HG02759 (cell line): Measurements from ENCODE around the gene CPNE4.
A peak's percentile ranks its signal among the peaks of the same experiment; 100 is the strongest.

Experiments
- ATAC-seq: cut with Tn5 transposase; IDR thresholded peaks from one replicate; pipeline ENCODE4 v1.9.1; 2021; ENCODE audit warnings: mild to moderate bottlenecking, moderate library complexity; ENCODE audit not compliant: unreplicated experiment

CPNE4 gene

DNA sequence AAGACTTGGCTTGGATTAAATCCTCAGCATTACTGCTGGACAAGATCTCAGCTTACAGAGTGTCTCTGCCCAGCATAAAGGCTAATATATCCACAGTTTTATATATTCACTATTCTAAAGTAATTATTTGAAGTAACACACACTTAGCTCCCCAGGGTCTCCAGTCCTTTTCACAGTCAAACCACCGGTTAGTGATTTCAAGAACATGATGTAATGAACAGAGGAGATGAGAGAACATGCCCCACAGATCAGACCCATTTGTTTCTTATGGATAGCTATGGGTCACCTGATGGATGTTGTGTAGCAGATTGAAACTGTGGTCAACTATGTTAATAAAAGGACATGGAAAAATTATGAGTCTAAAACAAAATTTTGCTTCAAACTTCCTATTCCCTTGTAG, 487.2 kb downstream of the CPNE4 start:
- ATAC-seq = no peak

DNA sequence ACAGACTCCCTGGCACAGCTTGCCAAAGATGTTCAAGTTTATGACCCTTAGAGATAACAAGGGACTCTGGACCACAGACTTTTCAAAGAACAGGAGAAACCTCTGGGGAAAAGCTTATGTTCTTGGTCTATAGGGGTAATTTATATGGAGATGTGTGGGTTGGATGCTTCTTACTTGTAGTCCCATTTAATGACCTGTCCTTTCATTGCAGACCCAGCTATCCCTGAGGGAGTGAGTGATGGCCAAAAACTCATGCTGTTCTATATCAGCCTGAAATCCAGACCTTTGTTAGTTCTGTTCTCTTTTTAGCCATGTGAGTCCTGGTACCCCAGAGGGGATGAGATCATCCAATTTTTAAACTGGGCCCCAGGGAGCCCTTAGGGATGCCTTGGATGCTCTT, 488.4 kb downstream of the CPNE4 start:
- no peak for ATAC-seq

- no peak for ATAC-seq
Observed at GRCh38 chr3:131544557-131544956, 490.3 kb downstream of the CPNE4 start.

DNA sequence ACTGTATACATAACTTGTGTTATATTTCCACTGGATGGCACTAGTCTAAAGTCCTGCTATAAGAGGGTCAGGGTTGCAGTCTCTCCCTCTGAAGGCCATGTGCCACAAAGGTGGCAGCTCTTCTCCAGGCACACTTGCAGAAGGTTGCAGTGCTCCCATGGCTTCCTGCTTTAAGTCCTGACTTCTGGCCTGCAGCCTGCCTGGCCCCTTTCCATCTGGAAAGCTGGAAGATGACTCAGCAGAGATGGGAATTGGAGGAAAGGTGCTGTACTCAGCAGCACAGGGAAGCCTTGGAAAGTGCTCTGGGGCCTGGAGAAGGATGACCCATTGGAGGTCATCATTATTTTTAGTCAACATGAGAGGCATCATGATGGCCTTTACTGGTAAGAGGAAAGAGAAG, 491.1 kb downstream of the CPNE4 start:
- ATAC-seq = no peak

DNA sequence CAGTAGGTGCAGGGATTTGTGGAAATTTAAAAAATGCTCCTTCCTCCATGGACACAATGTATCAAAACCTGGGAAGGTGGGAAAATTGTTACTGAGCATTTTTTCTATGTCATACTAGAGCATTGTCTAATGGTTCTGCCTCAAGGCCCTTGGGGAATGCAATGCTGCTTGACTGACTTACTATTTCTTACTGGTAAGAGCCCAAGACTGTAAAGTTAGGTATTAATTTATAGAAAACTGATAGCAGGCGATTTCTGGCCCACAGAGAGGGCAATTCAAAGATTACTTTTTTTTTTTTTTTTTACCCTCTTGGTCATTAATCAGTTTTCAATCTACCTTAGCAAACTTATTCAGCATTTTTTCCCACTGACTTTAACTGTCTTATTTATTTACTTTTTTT, 493.5 kb downstream of the CPNE4 start:
- ATAC-seq = no peak

DNA sequence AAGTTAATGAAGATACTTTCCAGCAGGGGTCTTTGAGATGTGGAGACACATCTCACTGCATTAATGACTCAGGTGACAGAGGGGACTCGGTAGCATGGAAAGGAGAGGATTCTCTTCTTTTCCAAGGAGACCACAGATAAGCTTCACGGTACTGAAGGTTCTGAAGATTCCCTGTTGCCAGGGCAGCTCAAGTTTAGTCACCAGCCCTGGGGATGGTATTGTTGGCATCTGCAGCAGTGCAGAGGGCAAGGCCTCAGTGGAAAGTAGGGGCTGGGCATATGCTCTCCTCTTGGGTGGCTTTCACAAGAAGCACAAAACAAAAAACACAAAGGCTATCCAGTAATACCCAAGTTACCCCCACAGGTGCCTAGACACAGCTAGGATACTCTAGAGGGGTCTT, 494.0 kb downstream of the CPNE4 start:
- no peak for ATAC-seq

GRCh38 chr3:131540143-131540542, 494.7 kb downstream of the CPNE4 start:
- no peak for ATAC-seq

DNA sequence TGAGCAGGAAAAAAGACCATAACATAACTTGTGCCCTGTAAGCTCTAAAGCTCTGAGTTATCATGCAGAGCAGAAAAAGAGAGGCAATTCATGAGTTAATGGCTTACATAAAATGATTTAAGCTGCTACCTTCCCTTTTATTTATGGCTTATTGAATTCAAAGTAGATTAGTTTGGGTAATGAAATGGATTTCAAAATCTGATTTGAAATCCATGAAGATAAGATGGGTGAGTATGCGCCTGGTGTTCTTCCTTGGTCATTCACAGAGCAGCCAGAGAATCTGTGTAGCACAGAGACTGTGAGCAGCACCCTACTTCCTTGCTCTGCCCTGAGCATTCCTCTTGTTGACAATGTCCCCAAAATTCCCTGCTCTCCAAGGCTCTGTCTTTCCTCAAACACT, 495.8 kb downstream of the CPNE4 start:
- no peak for ATAC-seq

DNA sequence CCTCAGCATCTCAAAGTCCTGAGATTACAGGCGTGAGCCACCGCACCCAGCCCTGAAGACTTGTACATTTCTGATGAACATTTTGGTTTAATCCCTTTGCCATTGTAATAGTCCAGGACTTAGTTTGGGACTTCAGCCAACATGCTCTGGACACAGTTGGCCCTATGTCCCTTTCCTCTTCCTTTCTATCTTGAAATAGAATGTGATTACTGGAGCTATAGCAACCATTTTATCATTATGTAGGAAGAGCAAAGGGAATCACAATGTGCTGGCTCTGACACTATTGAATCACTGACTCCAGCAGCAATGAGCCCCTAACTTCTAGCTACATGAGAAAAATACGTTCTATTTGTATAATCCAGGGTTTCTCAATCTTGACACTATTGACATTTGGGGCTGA, 497.3 kb downstream of the CPNE4 start:
- no peak for ATAC-seq

DNA sequence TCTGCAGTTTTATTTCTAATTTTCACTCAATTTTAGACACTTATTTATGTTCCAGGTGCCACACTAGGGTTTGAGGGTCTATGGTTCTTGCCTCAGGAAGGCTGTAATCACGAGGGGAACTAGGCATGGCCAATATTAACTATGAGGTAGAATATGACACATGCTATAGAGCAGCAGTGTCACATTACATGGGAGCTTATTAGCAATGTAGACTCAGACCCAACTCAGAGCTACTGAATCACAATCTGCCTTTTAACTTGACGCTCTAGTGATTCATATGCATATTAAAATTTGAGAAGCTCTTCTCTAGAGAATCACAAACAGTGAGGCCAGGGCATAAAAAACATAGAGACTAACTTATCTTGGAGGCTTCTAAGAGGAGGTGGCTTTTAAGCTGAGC, 499.2 kb downstream of the CPNE4 start:
- ATAC-seq = no peak

DNA sequence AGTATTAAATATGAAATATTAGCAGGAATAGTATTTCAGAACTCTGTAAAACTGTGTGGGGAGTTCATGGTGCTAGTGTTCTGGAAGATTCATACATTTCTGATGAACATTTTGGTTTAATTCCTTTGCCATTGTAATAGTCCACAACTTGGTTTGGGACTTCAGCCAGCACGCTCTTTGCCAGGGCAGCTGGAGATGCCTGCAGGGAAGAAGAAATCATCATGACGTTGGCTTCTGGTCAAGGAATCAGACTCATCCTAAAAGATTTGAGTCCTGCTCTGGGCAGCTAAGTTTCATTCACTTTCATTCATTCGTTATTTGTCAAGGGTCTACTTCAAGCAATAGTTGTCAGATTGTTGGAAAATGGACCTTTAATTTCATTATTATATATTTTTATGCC, 499.7 kb downstream of the CPNE4 start:
- ATAC-seq = no peak

DNA sequence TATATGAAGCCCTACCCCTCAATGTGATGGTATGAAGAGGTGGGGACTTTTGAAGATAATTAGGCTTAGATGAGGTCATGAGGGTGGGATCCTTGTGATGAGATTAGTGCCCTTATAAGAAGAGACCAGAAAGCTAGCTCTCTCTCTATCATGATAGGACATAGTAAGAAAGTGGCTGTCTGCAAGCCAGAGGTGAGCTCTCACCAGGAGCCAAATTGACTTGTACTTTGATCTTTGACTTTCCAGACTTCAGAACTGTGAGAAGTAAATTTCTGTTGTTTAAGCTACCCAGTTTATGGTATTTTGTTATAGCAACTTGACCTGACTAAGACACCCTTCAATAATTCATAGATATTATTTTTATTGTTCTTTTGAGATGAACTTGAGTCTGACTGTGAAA, 502.2 kb downstream of the CPNE4 start:
- ATAC-seq = no peak

- ATAC-seq = no peak
Observed at GRCh38 chr3:131530843-131531242, 504.0 kb downstream of the CPNE4 start.

GRCh38 chr3:131530388-131530787, 504.4 kb downstream of the CPNE4 start:
- no peak for ATAC-seq

DNA sequence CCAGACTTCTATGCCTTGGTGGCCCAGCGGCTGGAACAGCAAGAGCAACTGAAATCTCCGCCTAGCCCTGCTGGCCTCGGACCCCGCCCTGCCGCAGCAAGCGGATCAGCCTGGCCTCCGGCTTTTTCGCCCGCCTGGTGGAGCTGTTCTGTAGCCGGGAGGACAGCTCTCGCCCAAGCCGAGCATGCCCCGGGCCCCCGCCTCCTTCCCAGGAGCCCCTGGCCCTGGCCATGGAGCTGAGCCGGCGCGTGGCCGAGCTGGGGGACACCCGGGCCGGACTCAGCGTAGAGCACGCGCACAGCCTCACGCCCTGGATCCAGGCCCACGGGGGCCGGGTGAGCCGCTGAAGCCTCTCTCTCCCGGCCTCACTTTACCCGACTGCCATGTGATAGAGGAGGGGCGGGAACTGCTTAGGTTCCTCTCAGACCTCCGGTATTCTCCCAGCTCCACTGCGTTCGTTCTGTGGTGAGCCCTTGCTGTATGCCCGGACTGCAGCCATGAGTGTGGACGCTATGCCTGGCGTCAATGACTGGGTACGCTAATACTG, 507.9 kb downstream of the CPNE4 start:
- ATAC-seq = no peak

DNA sequence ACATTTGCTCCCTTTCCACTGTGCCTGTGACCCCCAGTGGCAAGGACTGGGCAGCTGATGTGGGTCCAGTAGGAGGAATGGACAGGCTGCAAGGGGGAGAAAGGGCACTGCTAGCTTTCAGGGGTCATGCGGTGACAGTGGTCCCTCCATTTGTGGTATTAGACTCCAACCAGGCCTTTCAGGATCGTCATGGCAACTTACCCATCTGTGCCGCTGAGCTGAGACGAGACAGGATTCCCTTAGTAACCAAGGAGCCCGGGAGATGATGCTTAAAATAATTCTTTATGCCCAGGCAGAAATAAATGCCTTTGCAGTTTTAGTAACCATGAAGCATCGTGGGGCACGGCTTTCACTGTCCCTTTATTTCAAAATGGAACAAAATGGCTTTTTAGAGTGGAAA, 516.1 kb downstream of the CPNE4 start:
- no peak for ATAC-seq

GRCh38 chr3:131505421-131505820, 529.4 kb downstream of the CPNE4 start:
- no peak for ATAC-seq

GRCh38 chr3:131503320-131503635, 531.5 kb downstream of the CPNE4 start:
- peak; percentile 6 for ATAC-seq

DNA sequence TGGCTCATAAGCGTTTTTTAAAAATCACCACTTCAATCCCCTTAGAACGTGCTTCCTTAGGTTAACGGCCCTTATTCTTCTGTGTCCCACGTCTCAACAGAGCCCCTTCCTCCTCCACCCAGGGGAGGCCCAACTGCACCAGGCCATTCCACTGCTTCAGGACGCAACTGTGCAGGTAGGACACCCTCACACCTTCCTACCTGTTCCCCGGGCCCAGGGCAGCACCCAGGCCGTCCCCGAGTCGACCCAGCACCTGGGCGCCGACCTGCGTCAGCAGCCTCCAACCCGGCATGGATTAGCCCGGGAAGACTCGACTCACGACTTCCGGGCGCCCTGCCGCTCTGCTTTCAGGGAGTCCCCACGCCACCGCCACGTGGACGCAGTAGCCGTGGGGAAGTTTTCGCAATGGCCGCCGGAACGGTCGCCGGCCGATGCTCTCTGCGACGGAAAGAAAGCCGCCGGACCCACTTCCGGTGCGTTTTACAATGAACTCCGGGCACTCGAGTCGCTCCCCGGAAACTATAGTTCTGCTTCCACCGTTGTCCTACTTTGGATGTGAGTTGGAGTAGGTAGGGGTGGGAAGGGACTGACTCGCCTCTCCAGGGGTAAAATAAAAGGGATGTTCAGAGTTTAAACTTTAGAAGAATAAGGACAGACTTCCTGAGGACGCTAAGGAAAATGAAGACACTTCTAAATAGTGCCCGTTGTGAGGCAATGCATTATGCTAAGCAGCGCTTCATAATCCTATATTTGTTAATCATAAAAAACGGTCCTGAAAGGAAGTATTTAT, 532.1 kb downstream of the CPNE4 start, which contains the start of gene MRPL3:
TSS of gene MRPL3 (minus strand) at position 442 of the 790 bp plus-strand sequence. CDS start at position 292, 150 bp downstream.
- ATAC-seq = peak; percentile 98

DNA sequence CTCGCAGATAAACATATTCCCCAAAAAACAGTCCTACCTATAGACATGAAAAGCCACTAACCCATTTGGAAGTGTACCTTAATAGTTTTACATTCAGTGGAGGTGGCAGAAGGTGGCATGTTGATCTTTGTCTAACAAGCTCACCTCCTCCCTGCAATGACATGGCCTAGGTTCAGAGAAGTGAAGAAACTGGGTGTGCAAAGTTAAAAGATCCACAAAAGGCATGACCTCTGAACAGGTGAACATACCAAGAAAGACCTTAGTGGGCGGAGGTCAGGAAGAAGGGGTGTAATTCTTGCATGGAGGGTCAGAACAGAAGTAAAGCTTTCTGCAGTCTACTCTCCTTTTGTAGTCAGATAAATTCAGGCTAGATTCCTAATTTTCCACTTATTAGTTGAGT, 532.9 kb downstream of the CPNE4 start:
- no peak for ATAC-seq

DNA sequence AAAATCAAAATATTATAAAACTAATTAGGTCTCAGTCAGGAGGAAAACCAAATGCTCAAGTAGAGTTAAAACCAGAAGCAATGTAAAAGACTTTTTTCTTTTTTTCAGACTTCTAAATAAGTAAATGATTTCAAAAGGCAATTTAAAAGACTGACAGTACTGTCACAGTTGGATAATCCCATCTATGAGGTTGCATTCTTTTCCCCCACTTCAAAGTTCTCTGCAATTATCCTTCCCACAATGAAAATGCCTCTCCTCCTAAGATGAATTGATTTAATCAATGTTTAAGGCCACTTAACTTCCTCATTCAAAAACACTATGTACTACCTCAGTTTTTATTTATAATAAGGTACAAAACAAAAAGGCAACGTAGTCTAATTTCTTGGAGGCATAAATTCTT, 540.1 kb downstream of the CPNE4 start:
- no peak for ATAC-seq

DNA sequence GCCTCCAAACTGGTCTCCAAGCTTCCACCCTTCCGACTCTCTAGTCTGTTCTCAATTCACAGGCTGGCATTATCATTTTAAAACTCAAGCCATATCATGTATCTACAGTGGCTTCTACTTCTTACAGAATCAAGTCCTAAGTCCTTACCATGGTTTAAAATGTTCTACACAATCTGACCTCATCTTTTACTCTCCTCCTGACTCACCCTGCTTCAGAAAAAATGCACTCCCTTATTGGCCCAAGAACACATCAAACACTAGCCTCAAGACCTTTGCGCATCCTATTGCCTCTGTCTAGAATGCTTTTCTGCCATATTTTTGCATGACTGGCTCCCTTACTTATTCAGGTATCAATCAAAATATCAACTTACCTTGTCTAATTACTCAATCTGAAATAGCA, 543.0 kb downstream of the CPNE4 start:
- no peak for ATAC-seq

DNA sequence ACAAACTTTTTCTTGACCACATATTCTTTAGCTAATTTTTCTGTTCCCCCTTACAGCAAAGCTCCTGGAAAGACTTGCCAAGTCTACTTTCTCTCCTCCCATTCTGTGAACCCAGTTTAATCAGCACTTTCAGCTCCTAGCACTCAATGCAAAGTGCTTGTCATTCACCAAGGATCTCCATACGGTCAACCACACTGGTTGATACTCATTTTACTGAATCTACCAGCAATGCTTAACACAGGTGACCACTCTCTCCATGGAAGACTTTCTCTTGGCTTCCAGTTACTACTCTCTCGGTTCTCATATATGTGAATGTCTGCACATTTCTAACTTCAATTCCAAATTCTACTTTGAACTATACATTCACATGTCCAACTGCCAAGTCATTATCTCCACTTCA, 543.7 kb downstream of the CPNE4 start:
- ATAC-seq = no peak
